ENCODE results near the gene LARP4B.
"Not testable (repeated sequence)": the region's sequence is repeated elsewhere in the genome, so short reads cannot be mapped to it uniquely, and the experiment has no call there.

GRCh38 chr10:770048-770712 lies 161.3 kb downstream of the LARP4B start:
- TF ChIP-seq, protein P1, sequence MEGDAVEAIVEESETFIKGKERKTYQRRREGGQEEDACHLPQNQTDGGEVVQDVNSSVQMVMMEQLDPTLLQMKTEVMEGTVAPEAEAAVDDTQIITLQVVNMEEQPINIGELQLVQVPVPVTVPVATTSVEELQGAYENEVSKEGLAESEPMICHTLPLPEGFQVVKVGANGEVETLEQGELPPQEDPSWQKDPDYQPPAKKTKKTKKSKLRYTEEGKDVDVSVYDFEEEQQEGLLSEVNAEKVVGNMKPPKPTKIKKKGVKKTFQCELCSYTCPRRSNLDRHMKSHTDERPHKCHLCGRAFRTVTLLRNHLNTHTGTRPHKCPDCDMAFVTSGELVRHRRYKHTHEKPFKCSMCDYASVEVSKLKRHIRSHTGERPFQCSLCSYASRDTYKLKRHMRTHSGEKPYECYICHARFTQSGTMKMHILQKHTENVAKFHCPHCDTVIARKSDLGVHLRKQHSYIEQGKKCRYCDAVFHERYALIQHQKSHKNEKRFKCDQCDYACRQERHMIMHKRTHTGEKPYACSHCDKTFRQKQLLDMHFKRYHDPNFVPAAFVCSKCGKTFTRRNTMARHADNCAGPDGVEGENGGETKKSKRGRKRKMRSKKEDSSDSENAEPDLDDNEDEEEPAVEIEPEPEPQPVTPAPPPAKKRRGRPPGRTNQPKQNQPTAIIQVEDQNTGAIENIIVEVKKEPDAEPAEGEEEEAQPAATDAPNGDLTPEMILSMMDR (optimal IDR thresholded peaks at IDR 0.05 in 1 of 3, IDR thresholded peaks at IDR 0.05 in 1 of 3, conservative IDR thresholded peaks at IDR 0.05 in 1 of 3; ENCODE audit: extremely low read depth in 1 of 3, insufficient read depth in 2 of 3, low read length in 3 of 3): not testable (repeated sequence)
- TF ChIP-seq EZH2 (IDR thresholded peaks at IDR 0.05; ENCODE audit: low read length): not testable (repeated sequence)
